K562 (cell line): ENCODE data around the gene SPATA24. TPM values are rescaled to one million over a fixed set of nuclear protein-coding genes. Genes with fewer than 3 reads are reported as not detected.

Experiments
- ATAC-seq: fragments of 200-7000 bp; cut with Tn5 transposase; 3 replicates; pipeline ENCODE4 v1.9.1; 2020; ENCODE audit warnings: moderate library complexity
- BruUV-seq: library from RNA; stranded (reverse); fragments of 400-500 nt; replicated peaks from 2 replicates; lab custom pipeline; 2021; lab: Mats Ljungman, UMichigan
- CTCF ChIA-PET: fragments of 300-600 bp; formaldehyde crosslinking; extraction: SDS; loops from one replicate; lab custom pipeline; 2021; ENCODE audit warnings: low intra/inter-chr PET ratio; lab: Yijun Ruan, JAX
- POLR2A ChIA-PET: fragments of 300-600, 350-650 bp; sonication (Branson Sonifier 250); formaldehyde crosslinking; extraction: SDS; loops from one replicate; lab custom pipeline; 2021; ENCODE audit warnings: antibody characterized with exemption, inconsistent platforms; lab: Yijun Ruan, JAX
- DNase-seq, 4 experiments: peaks; one replicate each; pipeline versions ENCODE4 v3.0.0 to v3.0.0-alpha.2; 2011 to 2018; ENCODE audit warnings: low spot score in 3 of 4, mixed read lengths in 3 of 4; ENCODE audit errors: extremely low read depth in 1 of 4
- FAIRE-seq: peaks from 2 replicates; lab custom pipeline; 2011; peaks lifted over from hg19 to GRCh38; lab: Jason Lieb, UNC
- H2AFZ ChIP-seq: 2 replicates; pipeline ENCODE4 v1.6.0; 2011; ENCODE audit warnings: low read depth, low read length, control low read depth, inconsistent platforms
- H3K27ac ChIP-seq: fragments of 200-600 bp; 3 replicates; pipeline ENCODE4 v1.8.0; 2011; ENCODE audit warnings: low read depth, mild to moderate bottlenecking, control low read depth, inconsistent platforms, low read length, moderate library complexity, mixed read lengths; ENCODE audit errors: extremely low read depth
- H3K27me3 ChIP-seq, 2 experiments: fragments of 300-600 bp in 1 of 2; 2 replicates in 1 of 2; 3 replicates in 1 of 2; pipeline versions ENCODE4 v1.6.0 to v1.8.0; 2011; ENCODE audit warnings: inconsistent platforms in 2 of 2, low read length in 2 of 2, mild to moderate bottlenecking in 1 of 2, mixed read lengths in 1 of 2, moderate library complexity in 1 of 2; ENCODE audit not compliant: control insufficient read depth in 2 of 2, insufficient read depth in 2 of 2
- H3K36me3 ChIP-seq: fragments of 300-600 bp; 3 replicates; pipeline ENCODE4 v1.8.0; 2011; ENCODE audit warnings: mild to moderate bottlenecking, low read length, inconsistent platforms; ENCODE audit not compliant: control insufficient read depth, insufficient read depth
- H3K4me1 ChIP-seq, 2 experiments: fragments of 200-600 bp in 1 of 2; replicated peaks in 1 of 2; 2 replicates in 1 of 2; 3 replicates in 1 of 2; pipeline versions ENCODE4 v1.5.1 to v1.8.0; 2011; ENCODE audit warnings: inconsistent platforms in 2 of 2, low read length in 2 of 2, mild to moderate bottlenecking in 1 of 2, mixed read lengths in 1 of 2, moderate library complexity in 1 of 2; ENCODE audit not compliant: control insufficient read depth in 2 of 2, insufficient read depth in 2 of 2
- H3K4me2 ChIP-seq: 2 replicates; pipeline ENCODE4 v1.6.1; 2011; ENCODE audit warnings: low read length, control low read depth, inconsistent platforms, mixed read lengths; ENCODE audit not compliant: insufficient read depth
- H3K4me3 ChIP-seq: fragments of 200-600 bp; sonication (generic), shearing (Covaris generic); 2 replicates; pipeline ENCODE4 v1.5.1; 2016; ENCODE audit warnings: control low read depth, inconsistent platforms
- H3K79me2 ChIP-seq: fragments of 200-600 bp; 3 replicates; pipeline ENCODE4 v1.8.0; 2011; ENCODE audit warnings: low read length, inconsistent platforms; ENCODE audit not compliant: control insufficient read depth, insufficient read depth
- H3K9ac ChIP-seq, 2 experiments: 2 replicates each; pipeline versions ENCODE4 v1.6.0 to v1.6.1; 2011; ENCODE audit warnings: low read depth in 2 of 2, low read length in 2 of 2, control low read depth in 1 of 2, inconsistent platforms in 1 of 2, mild to moderate bottlenecking in 1 of 2, mixed read lengths in 1 of 2; ENCODE audit not compliant: insufficient read depth in 1 of 2
- H3K9me1 ChIP-seq: one replicate; pipeline ENCODE4 v1.6.0; 2011; ENCODE audit warnings: inconsistent platforms, mild to moderate bottlenecking, low read length, moderate library complexity; ENCODE audit not compliant: control insufficient read depth, insufficient read depth
- H3K9me3 ChIP-seq: replicated peaks from 2 replicates; pipeline ENCODE4 v1.5.1; 2011; ENCODE audit warnings: low read depth, low read length, inconsistent platforms; ENCODE audit not compliant: control insufficient read depth, insufficient read depth
- H4K20me1 ChIP-seq: replicated peaks from 2 replicates; pipeline ENCODE4 v1.6.1; 2011; ENCODE audit warnings: low read length, inconsistent platforms, mixed read lengths; ENCODE audit not compliant: control insufficient read depth, insufficient read depth
- GATAD2B ChIP-seq: fragments of 450-650 bp; IDR thresholded peaks from 2 replicates; pipeline ENCODE4 v1.6.1; 2017; ENCODE audit warnings: mild to moderate bottlenecking, borderline replicate concordance
- KDM5B ChIP-seq: fragments of 200-600 bp; sonication (generic); IDR thresholded peaks from 2 replicates; pipeline ENCODE4 v1.6.1; 2012; ENCODE audit warnings: low read depth, mild to moderate bottlenecking, moderate library complexity, low read length, control low read depth, inconsistent platforms; ENCODE audit not compliant: insufficient replicate concordance
- MCM5 ChIP-seq: fragments of 450-650 bp; IDR thresholded peaks from 2 replicates; pipeline ENCODE4 v1.6.1; 2016; ENCODE audit warnings: low read depth
- MEIS2 ChIP-seq: fragments of 450-650 bp; IDR thresholded peaks from 2 replicates; pipeline ENCODE4 v1.6.1; 2014; ENCODE audit warnings: mild to moderate bottlenecking; ENCODE audit not compliant: partially characterized antibody
- NR2F6 ChIP-seq: fragments of 450-650 bp; formaldehyde crosslinking; IDR thresholded peaks from 2 replicates; pipeline ENCODE4 v1.4.0; 2020; ENCODE audit warnings: mild to moderate bottlenecking
- PHF20 ChIP-seq: fragments of 450-650 bp; IDR thresholded peaks from 2 replicates; pipeline ENCODE4 v1.6.1; 2018; ENCODE audit not compliant: partially characterized antibody
- SAFB2 ChIP-seq: fragments of 200-400 bp; formaldehyde crosslinking; IDR thresholded peaks from 2 replicates; pipeline ENCODE4 v1.6.1; 2018; ENCODE audit warnings: borderline replicate concordance, low read length, low read depth, moderate library complexity; ENCODE audit not compliant: severe bottlenecking
- SRSF9 ChIP-seq: fragments of 200-400 bp; formaldehyde crosslinking; IDR thresholded peaks from 2 replicates; pipeline ENCODE4 v1.6.1; 2017; ENCODE audit warnings: low read depth, low read length, borderline replicate concordance
- TAF1 ChIP-seq: IDR thresholded peaks from 2 replicates; pipeline ENCODE4 v1.6.1; 2011; ENCODE audit warnings: mild to moderate bottlenecking, low read length, moderate library complexity; ENCODE audit not compliant: insufficient read depth, control insufficient read depth, severe bottlenecking; ENCODE audit errors: extremely low read depth
- TRIM28 ChIP-seq: fragments of 450-650 bp; IDR thresholded peaks from 2 replicates; pipeline ENCODE4 v1.6.1; 2017
- ZBTB49 ChIP-seq: sonication (generic); formaldehyde crosslinking; IDR thresholded peaks from 2 replicates; pipeline ENCODE4 v1.8.0; 2022; ENCODE audit warnings: missing genetic modification reagents, mild to moderate bottlenecking, borderline replicate concordance
- ZNF41 ChIP-seq: fragments of 250-450 bp; sonication (Bioruptor Pico); conservative IDR thresholded peaks from 2 replicates; pipeline ENCODE4 v1.4.0; 2020; ENCODE audit warnings: mild to moderate bottlenecking
- WGBS: fragments of 100-300 bp; shearing (Covaris generic); methylation state at CpG from one replicate; pipeline ENCODE4 v1.1.6; 2016; ENCODE audit warnings: low coverage, mixed read lengths; ENCODE audit not compliant: insufficient coverage; ENCODE audit errors: missing lambda C conversion rate; 5-methylcytosine and 5-hydroxymethylcytosine counted together
- in situ Hi-C: fragments of 300-500 bp; cut with MboI; formaldehyde crosslinking; loops from 4 replicates; pipeline ENCODE4 v1.15.0; 2018; ENCODE audit warnings: inconsistent platforms, mixed read lengths
- intact Hi-C: fragments of 100-400 bp; cut with micrococcal nuclease; formaldehyde crosslinking; loops from 2 replicates; pipeline ENCODE4 v1.14.2; 2022
- polyA plus RNA-seq, 8 experiments: library from polyadenylated mRNA; depleted of rRNA in 4 of 8; stranded (reverse) in 5 of 8; unstranded in 3 of 8; fragments of >200 nt; fragmentation: Nextera tagmentation in 2 of 8; fragmentation: Illumina TruSeq in 1 of 8; extraction: Ambion mirVana in 2 of 8; extraction: Trizol in 1 of 8; gene quantifications; 2 replicates each; pipeline versions ENCODE4 v1.2.1 to v1.2.3, GENCODE V29; 2011 to 2014; ENCODE audit warnings: inconsistent platforms in 1 of 8, missing spikeins in 1 of 8
- total RNA-seq, 7 experiments: library from RNA; depleted of rRNA in 6 of 7; stranded (reverse); fragments of >200 nt in 6 of 7; fragmentation: Illumina TruSeq in 2 of 7; extraction: Trizol in 2 of 7; gene quantifications; 2 replicates each; pipeline versions ENCODE4 v1.2.1 to v1.2.3, GENCODE V29; 2011 to 2021; ENCODE audit warnings: low replicate concordance in 1 of 7
- TF ChIP-seq, protein P1 (sequence below), 2 experiments: fragments of 450-650 bp; IDR thresholded peaks; 2 replicates each; pipeline ENCODE4 v1.6.1; 2016
- TF ChIP-seq, protein P2 (sequence below): sonication (generic); formaldehyde crosslinking; IDR thresholded peaks from 2 replicates; pipeline ENCODE4 v1.8.1; 2023; ENCODE audit warnings: mild to moderate bottlenecking, missing genetic modification reagents

The SPATA24 gene
- total and polyA plus RNA-seq, 9 of the 15 experiments (the other 6 are each of a cell fraction or from before 2014, with no cell fraction given): 4.1 to 12.6 (median 8.0) TPM

DNA sequence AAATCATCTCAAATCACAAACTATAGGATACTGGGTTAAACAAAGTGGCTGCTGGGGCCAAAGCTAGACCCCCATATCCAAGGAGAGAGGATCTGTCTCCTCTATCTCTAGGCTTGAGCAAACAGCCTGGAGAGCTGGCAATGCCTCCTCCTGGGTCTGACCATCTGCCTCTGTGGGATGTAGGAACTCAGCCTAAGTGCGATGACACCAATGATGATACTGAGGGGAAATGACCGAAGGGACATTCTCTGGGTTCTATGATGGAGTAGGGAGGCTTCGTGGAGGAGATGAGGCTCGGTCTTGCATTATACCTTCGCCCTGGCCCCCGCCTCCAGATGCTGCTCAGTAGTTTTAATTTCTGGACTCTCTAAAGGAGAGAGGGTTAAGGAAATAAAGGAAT, 9.3 kb upstream of the SPATA24 start (continued):
- TF ChIP-seq PHF20: no peak

DNA sequence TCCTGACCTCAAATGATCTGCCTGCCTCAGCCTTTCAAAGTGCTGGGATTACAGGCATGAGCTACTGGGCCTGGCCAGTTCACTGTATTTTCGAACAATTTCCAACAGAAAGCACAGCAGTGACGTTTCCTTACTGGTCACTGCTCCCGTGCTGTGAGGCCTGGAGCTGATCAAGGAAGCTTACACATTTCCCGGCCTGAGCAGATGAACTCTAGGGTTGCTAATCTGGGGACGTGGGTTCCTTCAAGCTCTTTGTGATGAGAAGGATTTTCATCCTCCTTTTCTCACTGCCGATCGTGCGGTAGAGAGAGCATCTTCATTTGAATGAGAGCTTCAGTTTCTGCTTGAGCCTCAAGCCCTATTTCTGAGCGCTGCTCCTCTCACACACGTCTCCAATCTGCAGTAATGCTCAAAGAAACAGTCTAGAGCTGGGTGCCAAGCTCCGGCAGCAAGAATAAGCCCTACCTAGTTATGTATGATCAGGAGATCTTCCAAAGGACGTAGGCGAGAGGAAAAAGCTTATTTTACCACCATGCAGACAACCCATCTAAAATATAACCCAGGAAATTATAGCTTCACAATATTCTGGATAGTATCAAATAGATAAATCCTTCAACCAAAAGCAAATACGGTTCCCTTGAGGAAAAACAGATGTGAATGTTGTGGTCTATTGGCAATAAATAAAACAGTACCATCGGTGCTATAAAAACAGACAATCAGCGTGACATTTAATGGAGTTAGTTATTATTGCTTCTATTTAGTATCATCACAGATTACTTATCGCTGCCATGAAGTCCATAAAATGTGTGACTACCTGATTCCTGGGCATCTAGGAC, 7.3 kb upstream of the SPATA24 start:
- H3K4me1 ChIP-seq: peaks cover 4 to 18% of the 10 kb centered on the region in 2 experiments
- H3K27ac ChIP-seq: no peak overlapping the region
- DNase-seq (no peak), ATAC-seq (no peak), FAIRE-seq (no peak)
- POLR2A ChIA-PET: interaction anchor here (0.6 to 1.8 kb wide), 7 partner anchors 10 to 102 kb away, joined by 3 to 5 read pairs (median 4); no protein-coding TSS in a partner anchor
- H3K4me3 ChIP-seq: no peak overlapping the region
- H3K27me3 ChIP-seq: no peaks in the 10 kb centered on the region
- CTCF ChIA-PET: no interaction called here
- H3K9me1 ChIP-seq: no peaks in the 10 kb centered on the region
- H2AFZ ChIP-seq: no peak overlapping the region
- H4K20me1 ChIP-seq: no peaks in the 10 kb centered on the region
- peak overlapping the region in 1 of 2 experiments; percentile 37; a peak in 1 of 4 replicates for H3K9ac ChIP-seq
- 35% methylated on average over 15 of the region's 17 CpGs for WGBS
- no peaks in the 10 kb centered on the region for H3K79me2 ChIP-seq
- H3K4me2 ChIP-seq: no peak overlapping the region
- no TSS peak for BruUV-seq
- intact Hi-C loops (no loop called here), in situ Hi-C loops (loop anchor here (10.0 kb wide), 1 partner anchor 354 kb away; no protein-coding TSS in a partner anchor)
- H3K36me3 ChIP-seq: no peaks in the 10 kb centered on the region
- no peaks in the 10 kb centered on the region for H3K9me3 ChIP-seq
- TF ChIP-seq TRIM28: no peak
- TF ChIP-seq KDM5B: no peak
- no peak for TF ChIP-seq MEIS2
- no peak for TF ChIP-seq SAFB2
- TF ChIP-seq ZNF41 (CRISPR knock-in tag): no peak
- TF ChIP-seq, protein P1, sequence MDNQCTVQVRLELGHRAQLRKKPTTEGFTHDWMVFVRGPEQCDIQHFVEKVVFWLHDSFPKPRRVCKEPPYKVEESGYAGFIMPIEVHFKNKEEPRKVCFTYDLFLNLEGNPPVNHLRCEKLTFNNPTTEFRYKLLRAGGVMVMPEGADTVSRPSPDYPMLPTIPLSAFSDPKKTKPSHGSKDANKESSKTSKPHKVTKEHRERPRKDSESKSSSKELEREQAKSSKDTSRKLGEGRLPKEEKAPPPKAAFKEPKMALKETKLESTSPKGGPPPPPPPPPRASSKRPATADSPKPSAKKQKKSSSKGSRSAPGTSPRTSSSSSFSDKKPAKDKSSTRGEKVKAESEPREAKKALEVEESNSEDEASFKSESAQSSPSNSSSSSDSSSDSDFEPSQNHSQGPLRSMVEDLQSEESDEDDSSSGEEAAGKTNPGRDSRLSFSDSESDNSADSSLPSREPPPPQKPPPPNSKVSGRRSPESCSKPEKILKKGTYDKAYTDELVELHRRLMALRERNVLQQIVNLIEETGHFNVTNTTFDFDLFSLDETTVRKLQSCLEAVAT (IDR thresholded peaks at IDR 0.05): no peak
- TF ChIP-seq, protein P2, sequence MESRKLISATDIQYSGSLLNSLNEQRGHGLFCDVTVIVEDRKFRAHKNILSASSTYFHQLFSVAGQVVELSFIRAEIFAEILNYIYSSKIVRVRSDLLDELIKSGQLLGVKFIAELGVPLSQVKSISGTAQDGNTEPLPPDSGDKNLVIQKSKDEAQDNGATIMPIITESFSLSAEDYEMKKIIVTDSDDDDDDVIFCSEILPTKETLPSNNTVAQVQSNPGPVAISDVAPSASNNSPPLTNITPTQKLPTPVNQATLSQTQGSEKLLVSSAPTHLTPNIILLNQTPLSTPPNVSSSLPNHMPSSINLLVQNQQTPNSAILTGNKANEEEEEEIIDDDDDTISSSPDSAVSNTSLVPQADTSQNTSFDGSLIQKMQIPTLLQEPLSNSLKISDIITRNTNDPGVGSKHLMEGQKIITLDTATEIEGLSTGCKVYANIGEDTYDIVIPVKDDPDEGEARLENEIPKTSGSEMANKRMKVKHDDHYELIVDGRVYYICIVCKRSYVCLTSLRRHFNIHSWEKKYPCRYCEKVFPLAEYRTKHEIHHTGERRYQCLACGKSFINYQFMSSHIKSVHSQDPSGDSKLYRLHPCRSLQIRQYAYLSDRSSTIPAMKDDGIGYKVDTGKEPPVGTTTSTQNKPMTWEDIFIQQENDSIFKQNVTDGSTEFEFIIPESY: no peak
- TF ChIP-seq NR2F6: no peak
- TF ChIP-seq TAF1: no peak
- no peak for TF ChIP-seq ZBTB49 (CRISPR knock-in tag)
- no peak for TF ChIP-seq SRSF9
- no peak for TF ChIP-seq MCM5
- TF ChIP-seq GATAD2B: no peak
